ENCODE measurements around the gene ABCA8. TPM values are rescaled to one million over a fixed set of nuclear protein-coding genes. Genes with fewer than 3 reads are reported as not detected.

The ABCA8 gene
- polyA plus RNA-seq, 1 experiment, result 13.8 TPM

DNA sequence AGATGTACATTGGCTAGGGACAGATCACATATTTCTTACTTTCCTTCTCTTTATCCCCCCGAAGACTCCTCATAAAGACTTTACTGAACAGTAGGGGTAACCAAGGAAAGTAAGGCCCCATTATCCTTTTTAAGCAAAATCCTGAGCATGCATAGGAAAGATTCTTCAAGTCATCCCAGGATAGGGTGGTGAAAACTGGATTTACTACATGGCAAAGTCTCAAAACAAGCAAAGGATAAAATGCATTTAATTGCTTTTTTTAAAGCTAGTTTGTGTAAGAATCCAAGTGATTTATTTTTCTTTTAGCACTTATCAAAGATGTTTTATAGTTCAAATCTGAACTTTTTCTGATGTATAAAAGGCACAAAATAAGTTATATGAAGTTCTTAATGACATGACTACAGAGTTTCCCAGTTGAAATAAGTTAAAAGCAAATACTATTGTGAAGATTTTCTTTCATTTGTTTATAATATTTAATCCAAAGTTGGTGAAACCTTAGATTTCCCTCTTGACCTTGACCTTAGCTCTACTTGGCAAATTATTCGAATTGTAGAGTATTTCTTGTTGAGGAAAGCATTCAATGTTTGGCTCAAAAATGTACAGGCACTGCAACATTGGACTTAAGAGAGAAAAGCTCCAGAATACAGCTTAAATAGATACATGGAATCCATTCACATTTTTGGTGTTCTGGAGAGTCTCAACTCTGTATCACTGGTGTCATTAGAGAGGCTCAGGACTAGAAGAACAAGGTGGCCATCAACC, 104.3 kb downstream of the ABCA8 start:
- ChIA-PET CTCF (interaction anchor here (0.6 to 1.5 kb wide), 2 partner anchors 34 to 78 kb away, joined by 4 to 6 read pairs; no protein-coding TSS in a partner anchor), POLR2A (no interaction called here)
- no peak for DNase-seq (ENCODE audit: low read depth, low spot score)
- H3K4me3 ChIP-seq (ENCODE audit: low read depth, low read length), result no peak overlapping the region
- no peaks in the 10 kb centered on the region for H3K27me3 ChIP-seq (ENCODE audit: control insufficient read depth, insufficient read depth, low read length)
- H3K9me3 ChIP-seq (ENCODE audit: control insufficient read depth, insufficient read depth, low read length), result no peaks in the 10 kb centered on the region
- TF ChIP-seq, protein P1, sequence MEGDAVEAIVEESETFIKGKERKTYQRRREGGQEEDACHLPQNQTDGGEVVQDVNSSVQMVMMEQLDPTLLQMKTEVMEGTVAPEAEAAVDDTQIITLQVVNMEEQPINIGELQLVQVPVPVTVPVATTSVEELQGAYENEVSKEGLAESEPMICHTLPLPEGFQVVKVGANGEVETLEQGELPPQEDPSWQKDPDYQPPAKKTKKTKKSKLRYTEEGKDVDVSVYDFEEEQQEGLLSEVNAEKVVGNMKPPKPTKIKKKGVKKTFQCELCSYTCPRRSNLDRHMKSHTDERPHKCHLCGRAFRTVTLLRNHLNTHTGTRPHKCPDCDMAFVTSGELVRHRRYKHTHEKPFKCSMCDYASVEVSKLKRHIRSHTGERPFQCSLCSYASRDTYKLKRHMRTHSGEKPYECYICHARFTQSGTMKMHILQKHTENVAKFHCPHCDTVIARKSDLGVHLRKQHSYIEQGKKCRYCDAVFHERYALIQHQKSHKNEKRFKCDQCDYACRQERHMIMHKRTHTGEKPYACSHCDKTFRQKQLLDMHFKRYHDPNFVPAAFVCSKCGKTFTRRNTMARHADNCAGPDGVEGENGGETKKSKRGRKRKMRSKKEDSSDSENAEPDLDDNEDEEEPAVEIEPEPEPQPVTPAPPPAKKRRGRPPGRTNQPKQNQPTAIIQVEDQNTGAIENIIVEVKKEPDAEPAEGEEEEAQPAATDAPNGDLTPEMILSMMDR (IDR thresholded peaks at IDR 0.05; ENCODE audit: low read depth, low read length), result no peak
- H3K27ac ChIP-seq (ENCODE audit: low read depth, low read length), result no peak overlapping the region

DNA sequence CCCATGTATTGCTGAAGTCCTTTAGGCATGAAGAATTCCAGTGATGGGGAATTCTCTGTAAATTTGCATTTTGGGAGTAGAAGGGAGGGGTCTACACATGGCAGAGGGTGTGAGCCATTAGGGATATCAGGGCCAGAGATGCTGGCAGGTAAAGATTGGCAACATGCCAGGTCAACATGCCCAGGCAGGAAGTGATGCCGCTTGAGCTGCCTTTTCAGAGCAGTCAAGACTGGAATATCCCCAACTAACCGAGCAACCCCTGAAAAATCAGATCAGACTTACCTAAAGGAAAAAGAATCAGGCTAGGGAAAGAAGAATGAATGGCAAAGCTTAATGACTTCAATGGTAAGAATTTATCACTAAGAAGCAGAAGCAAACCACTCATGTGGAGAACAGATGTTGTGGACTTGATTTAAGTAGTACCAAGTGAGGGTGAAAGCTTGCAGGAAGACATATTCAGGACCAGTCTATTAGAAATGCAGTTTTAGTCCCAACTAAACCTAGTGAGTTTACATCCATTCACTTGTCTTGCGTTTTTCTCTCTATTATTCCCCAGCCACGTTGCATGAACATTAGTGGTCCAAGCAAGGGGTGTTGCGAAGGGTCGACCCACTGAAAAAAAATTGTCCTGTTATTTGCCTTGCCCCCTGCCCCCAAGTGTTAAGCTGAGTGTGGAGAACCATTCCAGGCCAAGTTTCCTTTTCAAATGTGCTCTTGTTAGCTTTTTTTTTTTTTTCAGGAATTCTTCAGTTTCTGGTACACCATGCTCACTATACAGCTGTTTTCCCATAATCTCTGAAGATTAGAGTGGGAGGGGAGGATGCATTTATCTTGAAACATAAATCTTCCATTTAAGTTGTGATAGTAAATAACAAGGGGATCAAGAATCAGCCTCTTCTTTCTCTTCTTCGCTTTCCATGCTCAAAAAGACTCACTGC, 105.2 kb downstream of the ABCA8 start:
- no peaks in the 10 kb centered on the region for H3K27me3 ChIP-seq (ENCODE audit: control insufficient read depth, insufficient read depth, low read length)

DNA sequence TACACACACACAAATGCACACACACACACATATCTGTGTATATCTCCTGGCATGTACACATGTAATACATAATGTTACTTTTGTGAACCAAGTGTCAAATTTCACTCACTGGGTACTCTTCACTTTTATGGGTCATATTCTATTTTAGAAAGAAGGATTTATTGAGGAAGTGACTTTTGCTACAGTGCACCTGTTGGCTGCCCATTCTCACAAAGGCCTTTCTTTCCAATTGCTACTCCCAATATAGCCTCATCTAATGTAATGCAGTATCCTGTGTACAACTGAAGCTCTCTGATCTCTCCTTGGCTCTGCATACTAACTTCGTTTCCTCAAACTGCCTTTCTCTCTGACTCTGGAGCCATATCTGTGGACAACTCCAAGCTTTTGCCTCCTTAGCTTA, 107.5 kb downstream of the ABCA8 start:
- no peak overlapping the region for H3K4me3 ChIP-seq (ENCODE audit: low read depth, low read length)
- CTCF ChIA-PET, result interaction anchor here (0.6 kb wide), 1 partner anchor 388 kb away, joined by 3 read pairs; no protein-coding TSS in a partner anchor
- no peak overlapping the region for H3K27ac ChIP-seq (ENCODE audit: low read depth, low read length)
- no peak for DNase-seq (ENCODE audit: low read depth, low spot score)
- TF ChIP-seq, protein P1 (IDR thresholded peaks at IDR 0.05; ENCODE audit: low read depth, low read length), result no peak
- POLR2A ChIA-PET, result no interaction called here
- H3K9me3 ChIP-seq (ENCODE audit: control insufficient read depth, insufficient read depth, low read length), result no peaks in the 10 kb centered on the region
- H3K27me3 ChIP-seq (ENCODE audit: control insufficient read depth, insufficient read depth, low read length), result no peaks in the 10 kb centered on the region

More for the DNA sequence above, 105.2 kb downstream of the ABCA8 start:
- no peak overlapping the region for H3K27ac ChIP-seq (ENCODE audit: low read depth, low read length)
- DNase-seq (ENCODE audit: low read depth, low spot score), result no peak
- POLR2A ChIA-PET, result no interaction called here
- no peaks in the 10 kb centered on the region for H3K9me3 ChIP-seq (ENCODE audit: control insufficient read depth, insufficient read depth, low read length)
- H3K4me3 ChIP-seq (ENCODE audit: low read depth, low read length), result no peak overlapping the region
- TF ChIP-seq, protein P1 (IDR thresholded peaks at IDR 0.05; ENCODE audit: low read depth, low read length), result no peak
- CTCF ChIA-PET, result interaction anchor here (0.6 to 1.5 kb wide), 2 partner anchors 33 to 77 kb away, joined by 4 to 6 read pairs; no protein-coding TSS in a partner anchor

DNA sequence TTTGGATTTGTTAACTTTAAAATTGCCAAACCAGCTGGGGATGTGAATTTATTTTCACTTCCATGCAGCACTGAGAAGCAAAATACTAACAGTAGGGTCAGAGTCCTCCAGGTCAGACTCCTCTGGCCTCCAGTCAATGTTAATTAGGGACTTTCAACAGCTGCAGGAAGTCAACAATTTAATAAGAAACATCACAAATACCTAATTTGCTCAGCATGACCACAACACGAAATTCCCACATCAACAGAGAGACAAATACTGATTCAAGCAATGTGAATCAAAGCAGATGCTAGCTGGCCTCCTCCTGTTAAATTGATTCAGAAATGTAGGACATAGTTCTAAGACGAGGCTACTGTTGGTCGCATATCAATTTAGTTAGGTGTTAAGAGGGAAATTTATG, 111.7 kb downstream of the ABCA8 start:
- no peak for DNase-seq (ENCODE audit: low read depth, low spot score)

More for the DNA sequence above, 111.7 kb downstream of the ABCA8 start:
- POLR2A ChIA-PET, result no interaction called here
- Histone ChIP-seq H3K27me3 (ENCODE audit: control insufficient read depth, insufficient read depth, low read length) (no peaks in the 10 kb centered on the region), H3K4me3 (ENCODE audit: low read depth, low read length) (no peak overlapping the region), H3K27ac (ENCODE audit: low read depth, low read length) (no peak overlapping the region), H3K9me3 (ENCODE audit: control insufficient read depth, insufficient read depth, low read length) (no peaks in the 10 kb centered on the region)
- TF ChIP-seq, protein P1 (IDR thresholded peaks at IDR 0.05; ENCODE audit: low read depth, low read length), result no peak
- CTCF ChIA-PET, result no interaction called here

All from AG04450 (cell line).